HepG2 (cell line): ENCODE data around the gene HEPN1. TPM values are rescaled to one million over a fixed set of nuclear protein-coding genes. Genes with fewer than 3 reads are reported as not detected.
A peak's percentile ranks its signal among the peaks of the same experiment; 100 is the strongest.

Experiments
- ATAC-seq: fragments of 200-7000 bp; cut with Tn5 transposase; 3 replicates; pipeline ENCODE4 v1.9.1; 2020; ENCODE audit warnings: mild to moderate bottlenecking, moderate library complexity
- BruUV-seq: library from RNA; stranded (reverse); fragments of 400-500 nt; replicated peaks from 2 replicates; lab custom pipeline; 2021; lab: Mats Ljungman, UMichigan
- CTCF ChIA-PET: fragments of 300-600 bp; formaldehyde crosslinking; extraction: SDS; loops from one replicate; lab custom pipeline; 2021; ENCODE audit warnings: low total read pairs, inconsistent platforms, low intra/inter-chr PET ratio; lab: Yijun Ruan, JAX
- POLR2A ChIA-PET: fragments of 350-600 bp; sonication (Branson Sonifier 250); formaldehyde crosslinking; loops from one replicate; lab custom pipeline; 2020; ENCODE audit warnings: antibody characterized with exemption, inconsistent platforms; lab: Yijun Ruan, JAX
- DNase-seq: peaks from one replicate; pipeline ENCODE4 v3.0.0-alpha.2; 2015; ENCODE audit warnings: low spot score
- FAIRE-seq: peaks from 3 replicates; lab custom pipeline; 2011; peaks lifted over from hg19 to GRCh38; lab: Jason Lieb, UNC
- H2AFZ ChIP-seq: one replicate; pipeline ENCODE4 v1.6.1; 2011; ENCODE audit warnings: low read length, inconsistent platforms
- H3K27ac ChIP-seq: fragments of 300-600 bp; 3 replicates; pipeline ENCODE4 v1.8.0; 2011; ENCODE audit warnings: mixed run types, mild to moderate bottlenecking, mixed read lengths, low read length, inconsistent platforms; ENCODE audit not compliant: insufficient read depth; ENCODE audit errors: extremely low read length
- H3K27me3 ChIP-seq, 2 experiments: fragments of 200-600 bp in 1 of 2; 2 replicates in 1 of 2; 3 replicates in 1 of 2; pipeline versions ENCODE4 v1.6.0 to v1.8.0; 2011; ENCODE audit warnings: low read length in 2 of 2, mild to moderate bottlenecking in 2 of 2, moderate library complexity in 2 of 2, inconsistent platforms in 1 of 2; ENCODE audit not compliant: insufficient read depth in 2 of 2, control insufficient read depth in 1 of 2
- H3K36me3 ChIP-seq, 2 experiments: fragments of 200-600 bp in 1 of 2; replicated peaks in 1 of 2; 2 replicates in 1 of 2; 3 replicates in 1 of 2; pipeline versions ENCODE4 v1.5.1 to v1.8.0; 2011; ENCODE audit warnings: low read length in 2 of 2, inconsistent platforms in 1 of 2; ENCODE audit not compliant: insufficient read depth in 2 of 2, control insufficient read depth in 1 of 2
- H3K4me1 ChIP-seq: 2 replicates; pipeline ENCODE4 v1.5.1; 2012; ENCODE audit warnings: low read length, inconsistent platforms; ENCODE audit not compliant: insufficient read depth
- H3K4me2 ChIP-seq: 2 replicates; pipeline ENCODE4 v1.6.0; 2011; ENCODE audit warnings: low read depth, low read length, inconsistent platforms
- H3K4me3 ChIP-seq, 3 experiments: fragments of 200-600 bp in 1 of 3; sonication (generic), shearing (Covaris generic) in 1 of 3; replicated peaks in 1 of 3; 2 replicates each; pipeline ENCODE4 v1.5.1; 2011 to 2016; ENCODE audit warnings: low read length in 3 of 3, inconsistent platforms in 2 of 3, low read depth in 2 of 3, mild to moderate bottlenecking in 2 of 3, control low read depth in 1 of 3, mixed read lengths in 1 of 3; ENCODE audit not compliant: insufficient read depth in 1 of 3
- H3K79me2 ChIP-seq: one replicate; pipeline ENCODE4 v1.6.1; 2011; ENCODE audit warnings: low read length, inconsistent platforms; ENCODE audit not compliant: insufficient read depth
- H3K9ac ChIP-seq: 2 replicates; pipeline ENCODE4 v1.6.0; 2011; ENCODE audit warnings: mild to moderate bottlenecking, low read depth, low read length, inconsistent platforms; ENCODE audit not compliant: insufficient read depth
- H3K9me3 ChIP-seq: 2 replicates; pipeline ENCODE4 v1.5.1; 2012; ENCODE audit warnings: mild to moderate bottlenecking, low read length
- H4K20me1 ChIP-seq: 2 replicates; pipeline ENCODE4 v1.6.0; 2011; ENCODE audit warnings: inconsistent platforms, mild to moderate bottlenecking, low read length, moderate library complexity; ENCODE audit not compliant: insufficient read depth
- CEBPG ChIP-seq: IDR thresholded peaks from 2 replicates; pipeline ENCODE4 v1.6.1; 2016
- GATA4 ChIP-seq: sonication (generic); IDR thresholded peaks from 2 replicates; pipeline ENCODE4 v1.6.1; 2016; ENCODE audit warnings: antibody characterized with exemption, low read depth, borderline replicate concordance
- IRF1 ChIP-seq: sonication (generic); formaldehyde crosslinking; IDR thresholded peaks from 2 replicates; pipeline ENCODE4 v1.4.0; 2020; ENCODE audit warnings: low read depth, mild to moderate bottlenecking, missing genetic modification reagents
- LBX2 ChIP-seq: sonication (generic); formaldehyde crosslinking; IDR thresholded peaks from 2 replicates; pipeline ENCODE4 v1.5.0; 2020; ENCODE audit warnings: missing genetic modification reagents, mild to moderate bottlenecking, borderline replicate concordance
- PBX3 ChIP-seq: sonication (generic); formaldehyde crosslinking; IDR thresholded peaks from 2 replicates; pipeline ENCODE4 v1.8.1; 2023; ENCODE audit warnings: missing genetic modification reagents, inconsistent platforms, borderline replicate concordance
- PHF20 ChIP-seq: sonication (generic); formaldehyde crosslinking; IDR thresholded peaks from 2 replicates; pipeline ENCODE4 v1.5.0; 2020; ENCODE audit warnings: mild to moderate bottlenecking, missing genetic modification reagents
- SOX5 ChIP-seq: IDR thresholded peaks from 2 replicates; pipeline ENCODE4 v1.6.1; 2016; ENCODE audit warnings: borderline replicate concordance
- THAP9 ChIP-seq: sonication (generic); formaldehyde crosslinking; IDR thresholded peaks from 2 replicates; pipeline ENCODE4; 2020; ENCODE audit warnings: missing genetic modification reagents, mild to moderate bottlenecking, borderline replicate concordance
- ZBTB14 ChIP-seq: sonication (generic); formaldehyde crosslinking; IDR thresholded peaks from 2 replicates; pipeline ENCODE4 v1.4.0; 2020; ENCODE audit warnings: missing genetic modification reagents
- whole genome bisulfite sequencing: methylation state at CpG from one replicate; pipeline ENCODE4 v1.1.6; 2017; ENCODE audit warnings: low lambda C conversion rate; 5-methylcytosine and 5-hydroxymethylcytosine counted together
- in situ Hi-C: cut with HindIII; loops from 2 replicates; pipeline ENCODE4 v1.10.0; 2017; ENCODE audit warnings: low pct_unique_long_range_greater_than_20kb; ENCODE audit not compliant: extremely low pct_ligation_motif_present
- intact Hi-C: fragments of 100-400 bp; cut with micrococcal nuclease; formaldehyde crosslinking; loops from one replicate; pipeline ENCODE4 v1.10.0; 2022; ENCODE audit not compliant: unreplicated experiment
- polyA plus RNA-seq, 8 experiments: library from polyadenylated mRNA; depleted of rRNA in 3 of 8; stranded (reverse) in 7 of 8; unstranded in 1 of 8; fragments of >200 nt; fragmentation: Illumina TruSeq in 4 of 8; extraction: Trizol in 4 of 8; gene quantifications; 2 replicates each; pipeline versions ENCODE4 v1.2.1 to v1.2.3, GENCODE V29; 2011 to 2016; ENCODE audit warnings: low read depth in 4 of 8, missing spikeins in 1 of 8, mixed read lengths in 1 of 8; ENCODE audit not compliant: insufficient read depth in 1 of 8
- total RNA-seq, 5 experiments: library from RNA; depleted of rRNA; stranded (reverse); fragments of >200 nt; fragmentation: Illumina TruSeq; extraction: Trizol; gene quantifications; 2 replicates each; pipeline ENCODE4 v1.2.3, GENCODE V29; 2016; ENCODE audit warnings: low read depth in 1 of 5

The HEPN1 gene
- total and polyA plus RNA-seq, 2 of the 13 experiments (the other 11 are each of a cell fraction or from before 2014, with no cell fraction given) = not detected

- intact Hi-C loops (no loop called here), in situ Hi-C loops (no loop called here)
- Histone ChIP-seq H4K20me1 (no peaks in the 10 kb centered on the region), H3K27ac (no peak overlapping the region), H3K9me3 (no peaks in the 10 kb centered on the region), H3K4me1 (peaks cover 61% of the 10 kb centered on the region), H3K27me3 (peaks cover 0 to 18% of the 10 kb centered on the region in 2 experiments; a peak in 4 of 5 replicates), H3K36me3 (no peaks in the 10 kb centered on the region), H3K9ac (no peak overlapping the region), H3K4me3 (no peak overlapping the region; a peak in 1 of 6 replicates), H3K4me2 (peak overlapping the region; percentile 16; the same call in 1 of the 2 replicates), H2AFZ (peak overlapping the region; percentile 11), H3K79me2 (no peaks in the 10 kb centered on the region)
- ATAC-seq = no peak
- no peak for FAIRE-seq
- POLR2A ChIA-PET = no interaction called here
- TF ChIP-seq CEBPG (CRISPR knock-in tag) (no peak), ZBTB14 (no peak), PBX3 (no peak), GATA4 (no peak), PHF20 (CRISPR knock-in tag) (no peak), LBX2 (CRISPR knock-in tag) (no peak), SOX5 (CRISPR knock-in tag) (no peak), IRF1 (CRISPR knock-in tag) (no peak), THAP9 (CRISPR knock-in tag) (no peak)
- CTCF ChIA-PET = no interaction called here
- no peak for DNase-seq
- WGBS = 30% methylated on average over 4 of the region's 5 CpGs
- BruUV-seq = no TSS peak
Observed at GRCh38 chr11:124884869-124885479, 34.1 kb upstream of the HEPN1 start.
